ENCODE data around the gene WARS2. TPM values are rescaled to one million over a fixed set of nuclear protein-coding genes. Genes with fewer than 3 reads are reported as not detected.
"Not testable (repeated sequence)": the region's sequence is repeated elsewhere in the genome, so short reads cannot be mapped to it uniquely, and the experiment has no call there.

Gene WARS2
- total RNA-seq, 6 experiments from 2014 or later, result 4.3 to 8.7 (median 6.2) TPM

- intact Hi-C loops (cut with DNase I), result no loop called here
- H3K27me3 ChIP-seq, result no peaks in the 10 kb centered on the region
- H3K4me1 ChIP-seq, result no peaks in the 10 kb centered on the region
- no peak for ATAC-seq
- H3K9me3 ChIP-seq, result no peaks in the 10 kb centered on the region
- H3K4me3 ChIP-seq, result no peak overlapping the region
- H3K36me3 ChIP-seq, result peaks cover 0 to 14% (median 0%) of the 10 kb centered on the region in 4 donors
- DNase-seq, result no peak
- TF ChIP-seq CTCF (IDR thresholded peaks at IDR 0.05) (no peak), POLR2A (IDR thresholded peaks at IDR 0.05) (no peak)
- H3K27ac ChIP-seq, result no peak overlapping the region
- 76% methylated on average over 4 of the region's 4 CpGs for WGBS (ENCODE audit: insufficient coverage, low coverage, low lambda C conversion rate, missing lambda C conversion rate)
Observed at GRCh38 chr1:119160866-119161265, 20.4 kb upstream of the WARS2 start.

- no peak overlapping the region for H3K27ac ChIP-seq
- intact Hi-C loops (cut with DNase I), result no loop called here
- peaks cover 0 to 14% (median 0%) of the 10 kb centered on the region in 4 donors for H3K36me3 ChIP-seq
- no peaks in the 10 kb centered on the region for H3K9me3 ChIP-seq
- TF ChIP-seq POLR2A (IDR thresholded peaks at IDR 0.05) (no peak), CTCF (IDR thresholded peaks at IDR 0.05) (no peak)
- H3K27me3 ChIP-seq, result no peaks in the 10 kb centered on the region
- no peaks in the 10 kb centered on the region for H3K4me1 ChIP-seq
- no peak overlapping the region for H3K4me3 ChIP-seq
- ATAC-seq (no peak), DNase-seq (no peak)
- 100% methylated on average over 2 of the region's 2 CpGs for WGBS (ENCODE audit: insufficient coverage, low coverage, low lambda C conversion rate, missing lambda C conversion rate)
Observed at GRCh38 chr1:119160409-119160808, 20.0 kb upstream of the WARS2 start.

- DNase-seq, result no peak
- H3K27me3 ChIP-seq, result no peaks in the 10 kb centered on the region
- no peak overlapping the region for H3K4me3 ChIP-seq
- ATAC-seq, result no peak
- TF ChIP-seq CTCF (IDR thresholded peaks at IDR 0.05) (no peak), POLR2A (IDR thresholded peaks at IDR 0.05) (no peak)
- no peaks in the 10 kb centered on the region for H3K9me3 ChIP-seq
- no peaks in the 10 kb centered on the region for H3K4me1 ChIP-seq
- H3K27ac ChIP-seq, result no peak overlapping the region
- WGBS (ENCODE audit: insufficient coverage, low coverage, low lambda C conversion rate, missing lambda C conversion rate), result 91% methylated on average over 2 of the region's 2 CpGs
- intact Hi-C loops (cut with DNase I), result no loop called here
- peaks cover 0 to 14% (median 0%) of the 10 kb centered on the region in 4 donors for H3K36me3 ChIP-seq
Observed at GRCh38 chr1:119159966-119160365, 19.5 kb upstream of the WARS2 start.

GRCh38 chr1:119159111-119159510 is 18.7 kb upstream of the WARS2 start:
- Histone ChIP-seq H3K4me1 (no peaks in the 10 kb centered on the region), H3K9me3 (no peaks in the 10 kb centered on the region), H3K36me3 (peaks cover 0 to 14% (median 0%) of the 10 kb centered on the region in 4 donors), H3K27me3 (no peaks in the 10 kb centered on the region), H3K27ac (no peak overlapping the region), H3K4me3 (no peak overlapping the region)
- 87% methylated on average over 2 of the region's 2 CpGs for WGBS (ENCODE audit: insufficient coverage, low coverage, low lambda C conversion rate, missing lambda C conversion rate)
- intact Hi-C loops (cut with DNase I), result no loop called here
- DNase-seq, result no peak
- no peak for ATAC-seq
- no peak for TF ChIP-seq POLR2A (IDR thresholded peaks at IDR 0.05)
- no peak for TF ChIP-seq CTCF (IDR thresholded peaks at IDR 0.05)

GRCh38 chr1:119156761-119157160 is 16.3 kb upstream of the WARS2 start:
- intact Hi-C loops (cut with DNase I); H3K9me3 ChIP-seq; DNase-seq; H3K27me3 ChIP-seq; ATAC-seq; H3K4me1 ChIP-seq; H3K4me3 ChIP-seq; H3K27ac ChIP-seq: not testable (repeated sequence)
- WGBS (ENCODE audit: insufficient coverage, low coverage, low lambda C conversion rate, missing lambda C conversion rate), result 100% methylated on average over 1 of the region's 6 CpGs
- peaks cover 0 to 14% (median 0%) of the 10 kb centered on the region in 4 donors for H3K36me3 ChIP-seq

GRCh38 chr1:119155069-119155468 is 14.6 kb upstream of the WARS2 start:
- H3K27me3 ChIP-seq; intact Hi-C loops (cut with DNase I); H3K4me1 ChIP-seq; H3K4me3 ChIP-seq; H3K27ac ChIP-seq; ATAC-seq; H3K9me3 ChIP-seq; DNase-seq: not testable (repeated sequence)
- H3K36me3 ChIP-seq, result peaks cover 0 to 13% (median 0%) of the 10 kb centered on the region in 4 donors
- WGBS (ENCODE audit: insufficient coverage, low coverage, low lambda C conversion rate, missing lambda C conversion rate), result 93% methylated on average over 3 of the region's 4 CpGs

Data from right lobe of liver (tissue), 6 donors.